ENCODE measurements around the gene SEMA3G. TPM values are rescaled to one million over a fixed set of nuclear protein-coding genes. Genes with fewer than 3 reads are reported as not detected.

Gene SEMA3G
- total RNA-seq, 4 donors from 2014 or later, result 3.7 to 18.6 (median 11.5) TPM

- DNase-seq, result peak; percentile 66
- Histone ChIP-seq H3K27ac (no peak overlapping the region), H3K4me3 (replicated peaks in 1 of 3) (no peak overlapping the region), H3K9me3 (no peaks in the 10 kb centered on the region), H3K36me3 (peaks cover 45 to 49% of the 10 kb centered on the region in 2 donors), H3K27me3 (no peaks in the 10 kb centered on the region), H3K4me1 (no peaks in the 10 kb centered on the region)
- intact Hi-C loops (cut with DNase I), result no loop called here
- TF ChIP-seq POLR2A (IDR thresholded peaks at IDR 0.05) (no peak), CTCF (IDR thresholded peaks at IDR 0.05) (peak; percentile 28 to 67 (median 54))
- WGBS, 2 donors, result 56 to 78% methylated on average over 12 to 16 of the region's 26 CpGs
These were observed 26.7 kb upstream of the SEMA3G start for GRCh38 chr3:52471371-52472238.

GRCh38 chr3:52470920-52471319 lies 26.0 kb upstream of the SEMA3G start:
- intact Hi-C loops (cut with DNase I), result no loop called here
- TF ChIP-seq CTCF (IDR thresholded peaks at IDR 0.05) (no peak), POLR2A (IDR thresholded peaks at IDR 0.05) (no peak)
- WGBS, 2 donors, result 100% methylated on average over 2 to 3 of the region's 4 CpGs

DNA sequence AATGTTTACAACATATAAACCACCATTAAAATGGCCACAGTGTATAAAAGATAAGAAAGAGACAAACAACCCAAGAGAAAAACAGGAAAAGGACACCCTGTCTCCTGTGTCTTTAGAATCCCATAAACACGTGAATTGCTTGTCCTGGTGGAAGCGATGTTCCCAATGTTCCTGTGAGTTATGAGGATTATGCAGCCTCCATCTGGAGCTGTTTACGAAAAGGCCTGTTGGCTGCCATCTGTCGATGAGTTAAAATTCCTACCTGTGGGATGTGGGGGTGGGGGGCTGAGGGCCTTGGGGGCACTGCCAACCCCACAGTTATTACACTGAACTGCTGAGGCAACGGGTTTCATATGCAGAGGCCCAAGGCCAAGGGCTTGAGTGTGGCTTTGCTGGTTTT lies 24.1 kb upstream of the SEMA3G start:
- no peaks in the 10 kb centered on the region for H3K27me3 ChIP-seq
- no peaks in the 10 kb centered on the region for H3K4me1 ChIP-seq

More at GRCh38 chr3:52470920-52471319, 26.0 kb upstream of the SEMA3G start:
- H3K4me3 ChIP-seq (replicated peaks in 1 of 3), result no peak overlapping the region
- peaks cover 42% of the 10 kb centered on the region in 2 donors for H3K36me3 ChIP-seq
- no peaks in the 10 kb centered on the region for H3K27me3 ChIP-seq
- no peaks in the 10 kb centered on the region for H3K9me3 ChIP-seq
- no peak for DNase-seq
- H3K4me1 ChIP-seq, result no peaks in the 10 kb centered on the region
- no peak overlapping the region for H3K27ac ChIP-seq

GRCh38 chr3:52468336-52468735 lies 23.4 kb upstream of the SEMA3G start:
- no peaks in the 10 kb centered on the region for H3K9me3 ChIP-seq
- no peaks in the 10 kb centered on the region for H3K4me1 ChIP-seq
- H3K27ac ChIP-seq, result no peak overlapping the region
- WGBS, 2 donors, result 79 to 82% methylated on average over 9 of the region's 9 CpGs
- H3K36me3 ChIP-seq, result peaks cover 19 to 25% of the 10 kb centered on the region in 2 donors
- DNase-seq, result no peak
- no peaks in the 10 kb centered on the region for H3K27me3 ChIP-seq
- intact Hi-C loops (cut with DNase I), result no loop called here
- no peak overlapping the region for H3K4me3 ChIP-seq (replicated peaks in 1 of 3)
- no peak for TF ChIP-seq CTCF (IDR thresholded peaks at IDR 0.05)

More for the DNA sequence above, 24.1 kb upstream of the SEMA3G start:
- TF ChIP-seq POLR2A (IDR thresholded peaks at IDR 0.05) (no peak), CTCF (IDR thresholded peaks at IDR 0.05) (no peak)
- 83 to 89% methylated on average over 5 of the region's 5 CpGs for WGBS, 2 donors
- H3K4me3 ChIP-seq (replicated peaks in 1 of 3), result no peak overlapping the region
- H3K9me3 ChIP-seq, result no peaks in the 10 kb centered on the region
- no peak for DNase-seq
- peaks cover 26 to 32% of the 10 kb centered on the region in 2 donors for H3K36me3 ChIP-seq
- intact Hi-C loops (cut with DNase I), result no loop called here
- no peak overlapping the region for H3K27ac ChIP-seq

GRCh38 chr3:52463416-52463815 lies 18.5 kb upstream of the SEMA3G start:
- H3K4me3 ChIP-seq (replicated peaks in 1 of 3), result no peak overlapping the region
- no peak for DNase-seq
- 82 to 96% methylated on average over 5 of the region's 5 CpGs for WGBS, 2 donors
- no peaks in the 10 kb centered on the region for H3K27me3 ChIP-seq
- H3K36me3 ChIP-seq, result peaks cover 16 to 20% of the 10 kb centered on the region in 2 donors
- H3K27ac ChIP-seq, result no peak overlapping the region
- no peaks in the 10 kb centered on the region for H3K9me3 ChIP-seq
- H3K4me1 ChIP-seq, result no peaks in the 10 kb centered on the region
- TF ChIP-seq CTCF (IDR thresholded peaks at IDR 0.05), result no peak
- no peak for TF ChIP-seq POLR2A (IDR thresholded peaks at IDR 0.05)
- intact Hi-C loops (cut with DNase I), result no loop called here

Data from thyroid gland (tissue), 4 donors.